Activated T-cell treated with anti-CD3 and anti-CD28 coated beads, Interleukin-2, amount 50 U/mL, for 72 hours (primary cell): ENCODE data around the gene TMEM25. TPM values are rescaled to one million over a fixed set of nuclear protein-coding genes. Genes with fewer than 3 reads are reported as not detected.
"Not testable (repeated sequence)": the region's sequence is repeated elsewhere in the genome, so short reads cannot be mapped to it uniquely, and the experiment has no call there.

ENCODE experiments used
- ATAC-seq, 2 donors: fragments of 150-1000 bp; cut with Tn5 transposase; replicated peaks in 1 of 2; 2 replicates each; pipeline ENCODE4 v1.10.0; 2021; ENCODE audit warnings: moderate library complexity in 2 of 2, mild to moderate bottlenecking in 1 of 2
- DNase-seq, 2 donors: peaks; one replicate each; pipeline ENCODE4 v3.0.0; 2021 to 2022; ENCODE audit warnings: mixed read lengths in 1 of 2
- H3K27ac Mint-ChIP-seq: one replicate; pipeline ENCODE4 v1.8.0; 2022; ENCODE audit warnings: mild to moderate bottlenecking, moderate library complexity, mixed read lengths
- H3K27me3 Mint-ChIP-seq: one replicate; pipeline ENCODE4 v1.8.0; 2022; ENCODE audit warnings: low read depth, mixed read lengths
- H3K36me3 Mint-ChIP-seq, 2 donors: one replicate each; pipeline ENCODE4 v1.8.0; 2022; ENCODE audit warnings: mixed read lengths in 2 of 2, mild to moderate bottlenecking in 1 of 2; ENCODE audit not compliant: insufficient read depth in 2 of 2
- H3K4me1 Mint-ChIP-seq: one replicate; pipeline ENCODE4 v1.8.0; 2022; ENCODE audit warnings: low read depth, mixed read lengths
- H3K4me3 Mint-ChIP-seq, 2 donors: one replicate each; pipeline ENCODE4 v1.8.0; 2022; ENCODE audit warnings: mild to moderate bottlenecking in 2 of 2, mixed read lengths in 2 of 2, moderate library complexity in 2 of 2
- H3K9me3 Mint-ChIP-seq, 2 donors: one replicate each; pipeline ENCODE4 v1.8.0; 2022; ENCODE audit warnings: mixed read lengths in 2 of 2
- total RNA-seq, 2 donors: library from RNA; stranded (reverse); gene quantifications; one replicate each; pipeline ENCODE4 v1.2.3, GENCODE V29; 2022

The TMEM25 gene
- total RNA-seq: 10 to 100 TPM; 18.1 to 18.6 TPM

GRCh38 chr11:118530683-118531596, at the start of gene TMEM25:
TSS of gene TMEM25 (plus strand) at chr11:118531192. CDS start at chr11:118531802, 610 bp downstream.
- peaks cover 0 to 3% of the 10 kb centered on the region in 2 donors for H3K36me3 Mint-ChIP-seq
- H3K27me3 Mint-ChIP-seq: no peaks in the 10 kb centered on the region
- ATAC-seq (peak; percentile 87 to 89), DNase-seq (peak; percentile 86 to 89)
- H3K4me3 Mint-ChIP-seq: peak within 1 kb of the TSS; percentile 93
- no peaks in the 10 kb centered on the region for H3K9me3 Mint-ChIP-seq
- H3K27ac Mint-ChIP-seq: peak within 1 kb of the TSS; percentile 95
- peaks cover 29% of the 10 kb centered on the region for H3K4me1 Mint-ChIP-seq

GRCh38 chr11:118481238-118481637, 49.8 kb upstream of the TMEM25 start:
- ATAC-seq, H3K4me1 Mint-ChIP-seq, DNase-seq, H3K9me3 Mint-ChIP-seq, H3K27ac Mint-ChIP-seq, H3K27me3 Mint-ChIP-seq, H3K4me3 Mint-ChIP-seq: not testable (repeated sequence)
- peaks cover 17 to 55% of the 10 kb centered on the region in 2 donors for H3K36me3 Mint-ChIP-seq

- Mint-ChIP-seq H3K4me3 (no peak overlapping the region), H3K4me1 (peaks cover 6% of the 10 kb centered on the region), H3K27me3 (no peaks in the 10 kb centered on the region), H3K9me3 (peaks cover 2% of the 10 kb centered on the region in 2 donors), H3K27ac (peak overlapping the region; percentile 69), H3K36me3 (peaks cover 9 to 44% of the 10 kb centered on the region in 2 donors)
- ATAC-seq (no peak), DNase-seq (no peak)
Measured at GRCh38 chr11:118484405-118484804, 46.6 kb upstream of the TMEM25 start.

DNA sequence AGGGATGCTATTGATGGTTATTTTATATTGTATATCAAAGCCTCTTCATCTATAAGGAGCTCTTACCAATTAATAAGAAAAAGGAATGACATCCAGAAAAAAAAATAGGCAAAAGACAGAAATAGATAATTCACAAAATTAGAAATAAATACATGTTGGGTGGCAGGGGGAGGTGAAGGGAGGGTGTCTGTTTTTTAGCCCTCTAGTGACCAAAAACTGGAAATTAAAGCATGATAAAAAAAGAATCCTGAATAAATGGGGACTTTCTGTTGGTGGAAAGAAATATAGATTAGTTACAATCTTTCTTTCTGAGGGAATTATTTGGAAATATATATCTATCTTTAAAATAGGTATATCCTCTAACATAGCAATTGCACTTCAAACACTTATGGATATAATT, 45.7 kb upstream of the TMEM25 start:
- H3K4me1 Mint-ChIP-seq: peaks cover 6% of the 10 kb centered on the region
- peaks cover 9 to 43% of the 10 kb centered on the region in 2 donors for H3K36me3 Mint-ChIP-seq
- no peaks in the 10 kb centered on the region for H3K27me3 Mint-ChIP-seq
- DNase-seq: no peak
- no peak overlapping the region for H3K27ac Mint-ChIP-seq
- peaks cover 2% of the 10 kb centered on the region in 2 donors for H3K9me3 Mint-ChIP-seq
- H3K4me3 Mint-ChIP-seq: no peak overlapping the region
- ATAC-seq: no peak

GRCh38 chr11:118488480-118489109, 42.4 kb upstream of the TMEM25 start:
- H3K27ac Mint-ChIP-seq: peak overlapping the region; percentile 1
- H3K36me3 Mint-ChIP-seq: peaks cover 5 to 42% of the 10 kb centered on the region in 2 donors
- DNase-seq (peak; percentile 69 to 79), ATAC-seq (peak; percentile 50 to 53)
- H3K9me3 Mint-ChIP-seq: no peaks in the 10 kb centered on the region
- H3K4me3 Mint-ChIP-seq: no peak overlapping the region
- peaks cover 19% of the 10 kb centered on the region for H3K4me1 Mint-ChIP-seq
- H3K27me3 Mint-ChIP-seq: no peaks in the 10 kb centered on the region

GRCh38 chr11:118491041-118491440, 40.0 kb upstream of the TMEM25 start:
- Mint-ChIP-seq H3K4me3 (peak overlapping the region in 1 of 2 donors; percentile 70), H3K9me3 (no peaks in the 10 kb centered on the region), H3K27me3 (no peaks in the 10 kb centered on the region), H3K4me1 (peaks cover 19% of the 10 kb centered on the region), H3K36me3 (peaks cover 5 to 49% of the 10 kb centered on the region in 2 donors), H3K27ac (peak overlapping the region; percentile 98)
- DNase-seq (peak; percentile 3 to 21), ATAC-seq (peak; percentile 72 to 84)

DNA sequence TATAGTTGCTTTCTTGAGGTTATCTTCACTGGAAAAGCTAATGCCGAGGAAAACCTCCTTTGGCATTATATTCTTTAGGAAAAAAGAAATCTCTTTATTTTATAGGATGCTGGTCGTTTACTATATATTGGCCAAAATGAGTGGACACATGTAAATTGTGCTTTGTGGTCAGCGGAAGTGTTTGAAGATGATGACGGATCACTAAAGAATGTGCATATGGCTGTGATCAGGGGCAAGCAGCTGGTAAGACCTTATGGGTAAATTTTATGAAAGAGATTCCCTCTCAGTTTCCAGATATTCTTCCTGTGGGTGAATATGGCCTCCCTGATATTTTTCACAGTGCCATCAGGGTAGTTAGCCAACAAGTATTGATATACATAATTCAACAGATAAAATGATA, 33.2 kb upstream of the TMEM25 start:
- H3K4me3 Mint-ChIP-seq: no peak overlapping the region
- ATAC-seq: no peak
- no peaks in the 10 kb centered on the region for H3K27me3 Mint-ChIP-seq
- peaks cover 12 to 56% of the 10 kb centered on the region in 2 donors for H3K36me3 Mint-ChIP-seq
- peak overlapping the region; percentile 12 for H3K27ac Mint-ChIP-seq
- H3K4me1 Mint-ChIP-seq: no peaks in the 10 kb centered on the region
- no peak for DNase-seq
- no peaks in the 10 kb centered on the region for H3K9me3 Mint-ChIP-seq

GRCh38 chr11:118503216-118503615, 27.8 kb upstream of the TMEM25 start:
- ATAC-seq: no peak
- peaks cover 21 to 49% of the 10 kb centered on the region in 2 donors for H3K36me3 Mint-ChIP-seq

DNA sequence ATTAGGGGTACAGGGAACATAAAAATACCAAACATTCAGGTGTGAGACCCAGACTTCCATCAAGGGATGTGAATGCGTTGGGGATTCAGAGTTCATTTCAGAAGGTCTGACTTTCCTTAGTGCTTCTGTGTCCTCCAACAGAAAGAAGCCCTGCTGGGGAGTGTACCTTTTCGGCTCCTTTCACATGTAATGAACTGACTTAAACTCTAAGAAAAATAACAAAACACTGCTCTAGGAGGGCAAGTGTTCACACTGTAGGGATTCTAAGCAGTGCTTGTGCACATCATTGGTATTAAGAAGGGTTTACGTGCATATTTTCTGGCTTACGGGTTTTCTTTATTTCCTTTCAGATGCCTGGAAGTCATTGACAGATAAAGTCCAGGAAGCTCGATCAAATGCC, 19.4 kb upstream of the TMEM25 start:
- H3K36me3 Mint-ChIP-seq: peaks cover 14 to 36% of the 10 kb centered on the region in 2 donors
- ATAC-seq (no peak), DNase-seq (no peak)
- no peak overlapping the region for H3K27ac Mint-ChIP-seq
- no peaks in the 10 kb centered on the region for H3K9me3 Mint-ChIP-seq
- H3K27me3 Mint-ChIP-seq: no peaks in the 10 kb centered on the region
- H3K4me1 Mint-ChIP-seq: no peaks in the 10 kb centered on the region
- H3K4me3 Mint-ChIP-seq: no peak overlapping the region

More at GRCh38 chr11:118503216-118503615, 27.8 kb upstream of the TMEM25 start:
- H3K9me3 Mint-ChIP-seq: no peaks in the 10 kb centered on the region
- H3K4me1 Mint-ChIP-seq: no peaks in the 10 kb centered on the region
- peak overlapping the region; percentile 24 for H3K27ac Mint-ChIP-seq
- no peaks in the 10 kb centered on the region for H3K27me3 Mint-ChIP-seq
- H3K4me3 Mint-ChIP-seq: no peak overlapping the region
- DNase-seq: no peak

DNA sequence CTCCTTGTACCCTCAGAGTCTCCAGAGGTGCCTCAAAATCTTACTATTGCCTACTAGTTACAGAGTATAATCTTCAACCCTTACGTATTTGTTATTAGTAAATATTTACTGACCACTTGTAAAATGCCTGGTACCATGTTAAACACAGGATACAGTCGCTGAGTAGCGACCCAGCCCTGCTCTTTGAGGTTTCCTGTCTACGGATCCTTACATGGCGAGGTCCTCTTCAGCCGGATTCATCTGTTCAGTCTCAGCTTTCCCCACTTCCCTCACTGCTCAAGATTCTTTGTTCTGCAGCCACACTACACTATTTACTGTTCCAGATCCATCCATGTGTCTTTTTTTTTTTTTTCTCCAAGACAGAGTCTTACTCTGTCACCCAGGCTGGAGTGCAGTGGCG, 16.9 kb upstream of the TMEM25 start:
- Mint-ChIP-seq H3K36me3 (peaks cover 14 to 37% of the 10 kb centered on the region in 2 donors), H3K4me1 (no peaks in the 10 kb centered on the region), H3K27me3 (no peaks in the 10 kb centered on the region), H3K9me3 (no peaks in the 10 kb centered on the region), H3K27ac (peak overlapping the region; percentile 7), H3K4me3 (no peak overlapping the region)
- ATAC-seq (no peak), DNase-seq (no peak)

DNA sequence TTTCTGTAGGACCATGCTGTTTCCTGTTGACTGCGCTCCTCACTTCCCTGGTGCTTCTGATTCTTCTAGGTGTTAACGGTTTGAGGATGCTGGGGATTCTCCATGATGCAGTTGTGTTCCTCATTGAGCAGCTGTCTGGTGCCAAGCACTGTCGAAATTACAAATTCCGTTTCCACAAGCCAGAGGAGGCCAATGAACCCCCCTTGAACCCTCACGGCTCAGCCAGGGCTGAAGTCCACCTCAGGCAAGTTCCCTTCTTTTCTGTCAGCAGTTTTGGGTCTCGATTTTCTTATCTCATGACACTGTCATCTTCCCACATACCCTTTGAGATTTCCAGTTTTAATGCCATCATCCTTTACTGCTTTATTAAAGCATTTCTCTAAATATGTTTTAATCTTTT, 11.4 kb upstream of the TMEM25 start:
- no peak for DNase-seq
- no peak overlapping the region for H3K4me3 Mint-ChIP-seq
- H3K27ac Mint-ChIP-seq: no peak overlapping the region
- no peaks in the 10 kb centered on the region for H3K4me1 Mint-ChIP-seq
- no peaks in the 10 kb centered on the region for H3K9me3 Mint-ChIP-seq
- H3K27me3 Mint-ChIP-seq: no peaks in the 10 kb centered on the region
- no peak for ATAC-seq
- peaks cover 8 to 25% of the 10 kb centered on the region in 2 donors for H3K36me3 Mint-ChIP-seq

DNA sequence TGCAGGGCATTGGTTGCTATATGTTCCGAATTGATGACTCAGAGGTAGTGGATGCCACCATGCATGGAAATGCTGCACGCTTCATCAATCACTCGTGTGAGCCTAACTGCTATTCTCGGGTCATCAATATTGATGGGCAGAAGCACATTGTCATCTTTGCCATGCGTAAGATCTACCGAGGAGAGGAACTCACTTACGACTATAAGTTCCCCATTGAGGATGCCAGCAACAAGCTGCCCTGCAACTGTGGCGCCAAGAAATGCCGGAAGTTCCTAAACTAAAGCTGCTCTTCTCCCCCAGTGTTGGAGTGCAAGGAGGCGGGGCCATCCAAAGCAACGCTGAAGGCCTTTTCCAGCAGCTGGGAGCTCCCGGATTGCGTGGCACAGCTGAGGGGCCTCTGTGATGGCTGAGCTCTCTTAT, 9.1 kb upstream of the TMEM25 start:
- Mint-ChIP-seq H3K27me3 (no peaks in the 10 kb centered on the region), H3K27ac (no peak overlapping the region), H3K36me3 (peaks cover 7 to 18% of the 10 kb centered on the region in 2 donors), H3K9me3 (no peaks in the 10 kb centered on the region), H3K4me3 (no peak overlapping the region), H3K4me1 (no peaks in the 10 kb centered on the region)
- no peak for DNase-seq
- peak in 1 of 2 donors; percentile 15 for ATAC-seq

DNA sequence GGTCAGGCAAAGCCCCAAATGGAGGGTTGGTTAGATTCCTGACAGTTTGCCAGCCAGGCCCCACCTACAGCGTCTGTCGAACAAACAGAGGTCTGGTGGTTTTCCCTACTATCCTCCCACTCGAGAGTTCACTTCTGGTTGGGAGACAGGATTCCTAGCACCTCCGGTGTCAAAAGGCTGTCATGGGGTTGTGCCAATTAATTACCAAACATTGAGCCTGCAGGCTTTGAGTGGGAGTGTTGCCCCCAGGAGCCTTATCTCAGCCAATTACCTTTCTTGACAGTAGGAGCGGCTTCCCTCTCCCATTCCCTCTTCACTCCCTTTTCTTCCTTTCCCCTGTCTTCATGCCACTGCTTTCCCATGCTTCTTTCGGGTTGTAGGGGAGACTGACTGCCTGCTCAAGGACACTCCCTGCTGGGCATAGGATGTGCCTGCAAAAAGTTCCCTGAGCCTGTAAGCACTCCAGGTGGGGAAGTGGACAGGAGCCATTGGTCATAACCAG, 8.4 kb upstream of the TMEM25 start:
- peaks cover 7 to 17% of the 10 kb centered on the region in 2 donors for H3K36me3 Mint-ChIP-seq
- ATAC-seq: no peak
- no peaks in the 10 kb centered on the region for H3K9me3 Mint-ChIP-seq
- no peak overlapping the region for H3K4me3 Mint-ChIP-seq
- DNase-seq: no peak
- no peaks in the 10 kb centered on the region for H3K4me1 Mint-ChIP-seq
- no peaks in the 10 kb centered on the region for H3K27me3 Mint-ChIP-seq
- H3K27ac Mint-ChIP-seq: peak overlapping the region; percentile 45
